ENCODE results near the gene NPHP4. TPM values are rescaled to one million over a fixed set of nuclear protein-coding genes. Genes with fewer than 3 reads are reported as not detected.

NPHP4 gene
- 11.1 and 12.8 TPM in 2 replicates for total RNA-seq
- long read RNA-seq, partial matches to known transcripts = 0 of 2 reads
- long read RNA-seq, other reads (novel, unspliced or antisense) = 2 of 2 reads

- Mint-ChIP-seq H3K27me3 (ENCODE audit: unreplicated experiment) (no peaks in the 10 kb centered on the region), H3K4me3 (ENCODE audit: unreplicated experiment) (peak within 1 kb of the TSS; percentile 87), H3K9me3 (ENCODE audit: unreplicated experiment) (no peaks in the 10 kb centered on the region), H3K36me3 (ENCODE audit: unreplicated experiment) (no peaks in the 10 kb centered on the region), H3K4me1 (ENCODE audit: unreplicated experiment) (peaks cover 18% of the 10 kb centered on the region), H3K27ac (ENCODE audit: unreplicated experiment) (peak within 1 kb of the TSS; percentile 70)
- peak; percentile 100 for DNase-seq (ENCODE audit: extremely low spot score, unreplicated experiment)
- TF ChIP-seq CTCF (IDR thresholded peaks at IDR 0.05) = no peak
Observed at GRCh38 chr1:5992026-5992813, at the start of gene NPHP4. TSS of gene NPHP4 (minus strand) at chr1:5992425. CDS start at chr1:5986289, 6,136 bp downstream.

GRCh38 chr1:6041432-6042062, 49.3 kb upstream of the NPHP4 start:
- no peak overlapping the region for H3K4me3 Mint-ChIP-seq (ENCODE audit: unreplicated experiment)
- H3K27me3 Mint-ChIP-seq (ENCODE audit: unreplicated experiment) = peaks cover 5% of the 10 kb centered on the region
- peaks cover 11% of the 10 kb centered on the region for H3K4me1 Mint-ChIP-seq (ENCODE audit: unreplicated experiment)
- no peak for DNase-seq (ENCODE audit: extremely low spot score, unreplicated experiment)
- H3K27ac Mint-ChIP-seq (ENCODE audit: unreplicated experiment) = no peak overlapping the region
- no peaks in the 10 kb centered on the region for H3K9me3 Mint-ChIP-seq (ENCODE audit: unreplicated experiment)
- no peaks in the 10 kb centered on the region for H3K36me3 Mint-ChIP-seq (ENCODE audit: unreplicated experiment)
- peak; percentile 53 for TF ChIP-seq CTCF (IDR thresholded peaks at IDR 0.05)

DNA sequence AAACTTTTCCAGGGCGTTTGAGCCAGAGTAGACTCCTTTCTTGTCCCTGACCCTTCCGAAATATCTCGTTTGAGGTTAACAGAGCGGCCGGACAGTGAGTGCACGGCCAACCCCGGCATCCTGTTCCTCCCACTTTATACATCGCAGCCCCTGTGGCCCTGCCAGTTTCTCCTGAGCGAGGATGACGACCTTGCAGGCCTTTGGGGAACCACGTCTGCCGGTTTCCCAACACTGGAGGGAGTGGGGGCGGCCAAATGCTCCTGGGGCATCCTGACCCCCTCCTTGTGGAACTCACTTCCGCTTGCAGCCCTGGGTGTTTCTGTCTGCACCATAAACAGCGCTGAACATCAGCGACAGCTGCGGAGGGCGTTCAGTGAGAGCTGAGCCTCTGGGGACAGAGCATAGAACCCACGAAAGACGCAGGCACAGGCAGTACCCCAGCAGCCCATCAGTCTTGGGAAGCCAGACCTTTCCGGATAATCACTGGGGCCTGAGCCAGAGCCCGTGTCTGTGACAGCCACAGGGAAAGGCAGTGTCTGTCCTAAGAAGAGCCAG, 48.7 kb upstream of the NPHP4 start:
- H3K27ac Mint-ChIP-seq (ENCODE audit: unreplicated experiment) = no peak overlapping the region
- no peak for DNase-seq (ENCODE audit: extremely low spot score, unreplicated experiment)
- no peak for TF ChIP-seq CTCF (IDR thresholded peaks at IDR 0.05)
- H3K36me3 Mint-ChIP-seq (ENCODE audit: unreplicated experiment) = no peaks in the 10 kb centered on the region
- H3K9me3 Mint-ChIP-seq (ENCODE audit: unreplicated experiment) = no peaks in the 10 kb centered on the region
- peaks cover 5% of the 10 kb centered on the region for H3K27me3 Mint-ChIP-seq (ENCODE audit: unreplicated experiment)
- H3K4me3 Mint-ChIP-seq (ENCODE audit: unreplicated experiment) = no peak overlapping the region
- H3K4me1 Mint-ChIP-seq (ENCODE audit: unreplicated experiment) = peaks cover 11% of the 10 kb centered on the region

DNA sequence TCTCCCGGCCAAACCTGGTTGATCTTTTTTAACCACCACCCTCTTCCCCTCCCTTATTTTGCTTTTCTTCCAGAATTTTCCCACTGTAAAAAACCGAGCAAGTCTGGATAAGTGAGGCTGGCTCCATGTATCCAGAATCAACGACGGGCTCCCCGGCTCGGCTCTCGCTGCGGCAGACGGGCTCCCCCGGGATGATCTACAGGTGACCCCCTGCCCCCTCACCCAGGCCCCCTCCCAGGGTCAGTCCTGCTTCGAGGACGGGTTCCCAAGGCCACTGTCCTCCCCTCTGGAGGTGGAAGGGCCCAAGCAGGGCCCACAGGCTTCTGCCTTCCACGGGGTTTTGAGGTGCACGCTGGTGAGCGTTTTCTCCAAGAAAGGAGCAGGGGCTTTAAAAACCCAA, 48.2 kb upstream of the NPHP4 start:
- no peak for TF ChIP-seq CTCF (IDR thresholded peaks at IDR 0.05)
- no peak for DNase-seq (ENCODE audit: extremely low spot score, unreplicated experiment)

DNA sequence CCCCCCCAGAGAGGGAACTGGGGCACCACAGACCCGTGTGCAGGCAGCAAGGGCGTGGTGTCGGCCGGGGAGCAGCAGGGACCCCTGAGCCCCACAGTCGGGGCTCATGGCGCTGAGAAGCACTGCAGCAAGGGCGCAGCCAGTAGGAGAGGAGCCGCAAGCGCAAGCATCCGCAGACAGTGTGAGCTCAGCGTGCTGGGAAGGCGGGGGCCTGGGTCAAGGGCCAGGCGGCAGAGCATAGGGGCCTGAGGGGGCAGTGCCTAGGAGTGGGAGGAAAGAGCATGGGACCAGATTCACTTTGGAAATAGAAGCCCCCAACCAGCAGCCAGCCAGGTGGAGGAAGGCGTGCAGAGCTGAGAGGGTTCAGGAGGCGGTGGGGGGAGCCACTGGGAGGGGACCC, 46.8 kb upstream of the NPHP4 start:
- Mint-ChIP-seq H3K36me3 (ENCODE audit: unreplicated experiment) (no peaks in the 10 kb centered on the region), H3K4me3 (ENCODE audit: unreplicated experiment) (no peak overlapping the region), H3K27me3 (ENCODE audit: unreplicated experiment) (peaks cover 5% of the 10 kb centered on the region), H3K27ac (ENCODE audit: unreplicated experiment) (no peak overlapping the region), H3K4me1 (ENCODE audit: unreplicated experiment) (peaks cover 11% of the 10 kb centered on the region), H3K9me3 (ENCODE audit: unreplicated experiment) (no peaks in the 10 kb centered on the region)
- no peak for DNase-seq (ENCODE audit: extremely low spot score, unreplicated experiment)
- TF ChIP-seq CTCF (IDR thresholded peaks at IDR 0.05) = no peak

More for the DNA sequence above, 48.2 kb upstream of the NPHP4 start:
- Mint-ChIP-seq H3K27ac (ENCODE audit: unreplicated experiment) (no peak overlapping the region), H3K9me3 (ENCODE audit: unreplicated experiment) (no peaks in the 10 kb centered on the region), H3K36me3 (ENCODE audit: unreplicated experiment) (no peaks in the 10 kb centered on the region), H3K4me1 (ENCODE audit: unreplicated experiment) (peaks cover 11% of the 10 kb centered on the region), H3K27me3 (ENCODE audit: unreplicated experiment) (peaks cover 5% of the 10 kb centered on the region), H3K4me3 (ENCODE audit: unreplicated experiment) (no peak overlapping the region)
